Kidney (tissue), 14 donors: ENCODE data around the gene SRGAP3. TPM values are rescaled to one million over a fixed set of nuclear protein-coding genes. Genes with fewer than 3 reads are reported as not detected.

Experiments used
- DNase-seq, 5 donors: peaks; one replicate each; pipeline ENCODE4 v3.0.0-alpha.2; 2013 to 2020
- FAIRE-seq: peaks from 2 replicates; lab custom pipeline; 2012; peaks lifted over from hg19 to GRCh38; lab: Jason Lieb, UNC
- H3K27ac ChIP-seq, 2 donors: one replicate each; pipeline ENCODE4 v1.7.0; 2013; ENCODE audit warnings: low read depth in 2 of 2, low read length in 2 of 2, inconsistent platforms in 1 of 2
- H3K27me3 ChIP-seq: one replicate; pipeline ENCODE4 v1.7.1; 2013; ENCODE audit warnings: low read length, inconsistent platforms; ENCODE audit not compliant: control insufficient read depth, insufficient read depth
- H3K36me3 ChIP-seq, 3 donors: one replicate each; pipeline versions ENCODE4 v1.7.0 to v1.7.1; 2013; ENCODE audit warnings: low read length in 3 of 3, control low read depth in 1 of 3, inconsistent platforms in 1 of 3; ENCODE audit not compliant: insufficient read depth in 3 of 3, control insufficient read depth in 2 of 3
- H3K4me1 ChIP-seq, 3 donors: one replicate each; pipeline versions ENCODE4 v1.7.0 to v1.7.1; 2013; ENCODE audit warnings: low read length in 3 of 3, inconsistent platforms in 1 of 3, low read depth in 1 of 3; ENCODE audit not compliant: control insufficient read depth in 2 of 3, insufficient read depth in 2 of 3
- H3K4me3 ChIP-seq, 3 donors: one replicate each; pipeline versions ENCODE4 v1.7.0 to v1.8.1; 2013; ENCODE audit warnings: low read length in 3 of 3, control low read depth in 1 of 3, inconsistent platforms in 1 of 3
- H3K9ac ChIP-seq, 3 donors: one replicate each; pipeline versions ENCODE4 v1.7.0 to v1.7.1; 2013; ENCODE audit warnings: low read length in 3 of 3, control low read depth in 1 of 3, inconsistent platforms in 1 of 3
- H3K9me3 ChIP-seq, 3 donors: one replicate each; pipeline versions ENCODE4 v1.7.0 to v1.7.1; 2013; ENCODE audit warnings: low read length in 3 of 3, control low read depth in 1 of 3, inconsistent platforms in 1 of 3; ENCODE audit not compliant: control insufficient read depth in 2 of 3, insufficient read depth in 1 of 3
- intact Hi-C: fragments of 100-400 bp; cut with DNase I; formaldehyde crosslinking; loops from one replicate; pipeline ENCODE4 v1.11.1; 2022
- polyA plus RNA-seq: library from polyadenylated mRNA; stranded (reverse); fragments of 350-450 nt; fragmentation: Illumina TruSeq; extraction: RNeasy Lipid Tissue Mini Kit (QIAGEN cat#74804); gene quantifications from one replicate; pipeline ENCODE4 v1.2.3, GENCODE V29; 2014; ENCODE audit warnings: low read depth, low replicate concordance; ENCODE audit not compliant: insufficient read depth
- total RNA-seq: library from RNA; stranded (reverse); fragmentation: NEBNext Ultra II Directional; extraction: Animal tissue kit (Norgen Biotek cat#: 25700); gene quantifications from one replicate; pipeline ENCODE4 v1.2.1, GENCODE V29; 2021
- TF ChIP-seq, protein P1 (sequence below): IDR thresholded peaks from 3 replicates; pipeline ENCODE4 v1.5.1; 2012; ENCODE audit warnings: mild to moderate bottlenecking, moderate library complexity, borderline replicate concordance; ENCODE audit not compliant: insufficient read depth; ENCODE audit errors: extremely low read depth
- donor health status: control.
- donor health status: control.
- donor health status: control.
- donor health status: control.
- donor health status: control.
- donor health status: DM: yes; HTN: yes; CAD: no.
- donor health status: Normal renal cell carcinoma (clear cell type).

The SRGAP3 gene
- total and polyA plus RNA-seq, 2 donors from 2014 or later: 4.1 to 24.3 TPM

DNA sequence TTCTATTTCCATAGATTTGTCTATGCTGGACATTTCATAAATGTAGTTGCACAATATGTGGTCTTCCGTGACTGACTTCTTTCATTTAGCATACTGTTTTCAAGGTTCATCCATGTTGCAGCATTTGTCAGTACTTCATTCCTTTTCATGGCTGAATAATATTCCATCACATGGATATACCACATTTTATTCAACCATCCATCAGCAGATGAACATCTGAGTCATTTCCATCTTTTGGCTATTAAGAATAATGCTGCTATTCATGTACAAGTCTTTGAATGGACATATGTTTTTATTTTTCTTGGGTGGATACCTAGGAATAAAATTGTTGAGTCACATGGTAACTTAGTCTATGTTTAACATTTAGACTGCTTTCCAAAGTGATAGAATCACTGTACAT, 186.9 kb downstream of the SRGAP3 start:
- FAIRE-seq (no peak), DNase-seq (no peak)
- H3K9me3 ChIP-seq: peaks cover 0 to 5% (median 2%) of the 10 kb centered on the region in 3 donors
- no peaks in the 10 kb centered on the region for H3K27me3 ChIP-seq
- no peak overlapping the region for H3K9ac ChIP-seq
- intact Hi-C loops: loop anchor here (10.0 kb wide), 1 partner anchor 68 kb away; no protein-coding TSS in a partner anchor
- TF ChIP-seq, protein P1, sequence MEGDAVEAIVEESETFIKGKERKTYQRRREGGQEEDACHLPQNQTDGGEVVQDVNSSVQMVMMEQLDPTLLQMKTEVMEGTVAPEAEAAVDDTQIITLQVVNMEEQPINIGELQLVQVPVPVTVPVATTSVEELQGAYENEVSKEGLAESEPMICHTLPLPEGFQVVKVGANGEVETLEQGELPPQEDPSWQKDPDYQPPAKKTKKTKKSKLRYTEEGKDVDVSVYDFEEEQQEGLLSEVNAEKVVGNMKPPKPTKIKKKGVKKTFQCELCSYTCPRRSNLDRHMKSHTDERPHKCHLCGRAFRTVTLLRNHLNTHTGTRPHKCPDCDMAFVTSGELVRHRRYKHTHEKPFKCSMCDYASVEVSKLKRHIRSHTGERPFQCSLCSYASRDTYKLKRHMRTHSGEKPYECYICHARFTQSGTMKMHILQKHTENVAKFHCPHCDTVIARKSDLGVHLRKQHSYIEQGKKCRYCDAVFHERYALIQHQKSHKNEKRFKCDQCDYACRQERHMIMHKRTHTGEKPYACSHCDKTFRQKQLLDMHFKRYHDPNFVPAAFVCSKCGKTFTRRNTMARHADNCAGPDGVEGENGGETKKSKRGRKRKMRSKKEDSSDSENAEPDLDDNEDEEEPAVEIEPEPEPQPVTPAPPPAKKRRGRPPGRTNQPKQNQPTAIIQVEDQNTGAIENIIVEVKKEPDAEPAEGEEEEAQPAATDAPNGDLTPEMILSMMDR: no peak
- H3K4me3 ChIP-seq: no peak overlapping the region
- H3K27ac ChIP-seq: no peak overlapping the region
- no peaks in the 10 kb centered on the region for H3K4me1 ChIP-seq
- H3K36me3 ChIP-seq: peaks cover 0 to 2% (median 0%) of the 10 kb centered on the region in 3 donors

DNA sequence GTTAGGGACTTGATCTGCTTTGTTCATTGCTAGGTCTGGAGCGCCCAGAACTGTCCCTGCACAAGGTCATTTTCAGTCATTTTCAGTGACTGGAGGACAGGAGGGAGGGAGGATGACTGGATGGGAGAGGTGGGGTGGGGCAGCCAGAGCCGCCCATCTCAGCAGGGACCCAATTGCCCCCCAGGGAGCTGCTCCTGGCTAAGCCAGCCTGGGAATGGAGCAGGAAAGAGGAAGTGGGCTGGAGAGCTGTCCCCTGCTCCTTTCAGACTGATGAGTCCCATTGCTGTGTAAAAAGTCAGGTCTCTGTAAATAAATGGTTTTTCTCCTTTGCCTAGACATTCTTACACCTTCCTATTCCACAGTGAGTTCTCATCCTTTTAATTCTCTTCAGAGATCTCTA, 187.8 kb downstream of the SRGAP3 start:
- Histone ChIP-seq H3K27me3 (no peaks in the 10 kb centered on the region), H3K36me3 (peaks cover 0 to 2% (median 0%) of the 10 kb centered on the region in 3 donors), H3K9ac (no peak overlapping the region), H3K4me1 (no peaks in the 10 kb centered on the region), H3K27ac (no peak overlapping the region), H3K9me3 (peaks cover 0 to 5% (median 2%) of the 10 kb centered on the region in 3 donors), H3K4me3 (no peak overlapping the region)
- TF ChIP-seq, protein P1: no peak
- intact Hi-C loops: loop anchor here (10.0 kb wide), 1 partner anchor 67 kb away; no protein-coding TSS in a partner anchor
- no peak for DNase-seq
- FAIRE-seq: no peak

DNA sequence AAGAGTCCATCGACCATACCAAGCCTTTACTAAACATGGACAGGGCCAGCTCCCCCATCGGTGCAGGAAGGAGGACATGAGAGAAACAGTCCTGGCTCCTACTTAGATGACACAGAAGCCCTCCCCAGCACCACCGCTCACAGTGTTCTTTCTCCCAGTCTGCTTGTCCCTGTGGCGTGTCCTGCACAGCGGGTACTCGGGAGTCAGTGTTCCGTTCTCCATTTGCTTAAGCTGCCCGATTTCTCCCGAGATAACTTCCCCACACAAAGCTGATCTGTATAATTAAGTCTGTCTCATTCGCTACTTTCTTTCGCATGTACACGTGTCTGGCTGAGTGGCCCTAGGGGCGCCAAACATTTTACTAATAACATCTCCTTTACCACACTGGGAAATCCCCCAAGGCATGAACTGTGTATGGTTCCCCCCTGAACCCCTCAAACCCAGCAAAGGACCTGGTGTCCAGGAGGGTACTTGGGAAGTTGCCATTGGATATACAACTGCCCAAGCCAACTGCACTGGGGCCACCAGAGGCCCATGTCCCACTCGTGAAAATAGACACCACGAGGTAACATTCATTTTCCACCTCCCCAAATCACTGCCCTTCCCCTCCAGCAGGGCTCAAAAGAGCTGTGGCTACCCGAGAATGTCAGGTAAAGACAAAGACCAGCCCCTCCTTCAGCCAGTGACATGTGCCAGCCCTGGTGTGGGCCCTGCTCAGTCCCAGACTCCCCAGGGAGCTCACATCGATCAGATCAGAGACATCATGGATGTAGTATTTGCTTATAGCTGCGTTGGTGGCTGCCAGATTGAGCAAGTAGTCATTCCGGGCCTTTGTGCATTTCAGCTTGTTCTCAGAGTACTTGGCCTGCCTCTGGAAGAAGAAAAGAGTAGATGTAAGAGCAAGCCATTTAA, 189.7 kb downstream of the SRGAP3 start:
- FAIRE-seq: no peak
- Histone ChIP-seq H3K4me1 (no peaks in the 10 kb centered on the region), H3K27ac (no peak overlapping the region), H3K9ac (no peak overlapping the region), H3K36me3 (peaks cover 0 to 7% (median 2%) of the 10 kb centered on the region in 3 donors), H3K4me3 (no peak overlapping the region), H3K9me3 (peaks cover 0 to 5% (median 2%) of the 10 kb centered on the region in 3 donors), H3K27me3 (no peaks in the 10 kb centered on the region)
- DNase-seq: no peak
- intact Hi-C loops: loop anchor here (10.0 kb wide), 1 partner anchor 65 kb away; no protein-coding TSS in a partner anchor
- TF ChIP-seq, protein P1: no peak
